Osteoblast (primary cell): ENCODE results near the gene INTS14. TPM values are rescaled to one million over a fixed set of nuclear protein-coding genes. Genes with fewer than 3 reads are reported as not detected.
A peak's percentile ranks its signal among the peaks of the same experiment; 100 is the strongest.

ENCODE experiments used
- DNase-seq: peaks from one replicate; pipeline ENCODE4 v3.0.0; 2011; ENCODE audit warnings: low spot score, mixed read lengths; ENCODE audit not compliant: insufficient read length; ENCODE audit errors: missing footprints
- H2AFZ ChIP-seq: 2 replicates; pipeline ENCODE4 v1.6.0; 2011; ENCODE audit warnings: mild to moderate bottlenecking, low read length
- H3K27ac ChIP-seq: 2 replicates; pipeline ENCODE4 v1.5.1; 2011; ENCODE audit warnings: mild to moderate bottlenecking, low read depth, low read length, moderate library complexity
- H3K27me3 ChIP-seq: 2 replicates; pipeline ENCODE4 v1.6.0; 2012; ENCODE audit warnings: mild to moderate bottlenecking, control low read depth, inconsistent platforms, low read length, moderate library complexity; ENCODE audit not compliant: insufficient read depth
- H3K36me3 ChIP-seq: 2 replicates; pipeline ENCODE4 v1.5.1; 2011; ENCODE audit warnings: mild to moderate bottlenecking, low read length, control low read depth, moderate library complexity; ENCODE audit not compliant: insufficient read depth
- H3K4me1 ChIP-seq: 2 replicates; pipeline ENCODE4 v1.5.1; 2011; ENCODE audit warnings: mild to moderate bottlenecking, low read length, control low read depth, moderate library complexity; ENCODE audit not compliant: insufficient read depth
- H3K4me2 ChIP-seq: 2 replicates; pipeline ENCODE4 v1.6.0; 2011; ENCODE audit warnings: mild to moderate bottlenecking, low read length; ENCODE audit not compliant: insufficient read depth
- H3K4me3 ChIP-seq: fragments of 200-600 bp; sonication (generic); 3 replicates; pipeline ENCODE4 v1.5.1; 2012; ENCODE audit warnings: mild to moderate bottlenecking, low read length, inconsistent platforms; ENCODE audit not compliant: insufficient read depth
- H3K79me2 ChIP-seq: 2 replicates; pipeline ENCODE4 v1.6.0; 2012; ENCODE audit warnings: mild to moderate bottlenecking, low read length, control low read depth, inconsistent platforms; ENCODE audit not compliant: insufficient read depth
- H3K9me3 ChIP-seq: 2 replicates; pipeline ENCODE4 v1.5.1; 2011; ENCODE audit warnings: low read depth, low read length, control low read depth
- H4K20me1 ChIP-seq: 2 replicates; pipeline ENCODE4 v1.6.0; 2012; ENCODE audit warnings: mild to moderate bottlenecking, low read length, control low read depth; ENCODE audit not compliant: insufficient read depth
- total RNA-seq: library from RNA; depleted of rRNA; stranded (reverse); fragments of >200 nt; gene quantifications from 2 replicates; pipeline ENCODE4 v1.2.3, GENCODE V29; 2012
- TF ChIP-seq, protein P1 (sequence below): IDR thresholded peaks from 2 replicates; pipeline ENCODE4 v1.5.1; 2011; ENCODE audit warnings: mild to moderate bottlenecking, low read depth, low read length, moderate library complexity; ENCODE audit errors: extremely low read depth

INTS14 gene
- total RNA-seq, 1 donor: 31.5 TPM

DNA sequence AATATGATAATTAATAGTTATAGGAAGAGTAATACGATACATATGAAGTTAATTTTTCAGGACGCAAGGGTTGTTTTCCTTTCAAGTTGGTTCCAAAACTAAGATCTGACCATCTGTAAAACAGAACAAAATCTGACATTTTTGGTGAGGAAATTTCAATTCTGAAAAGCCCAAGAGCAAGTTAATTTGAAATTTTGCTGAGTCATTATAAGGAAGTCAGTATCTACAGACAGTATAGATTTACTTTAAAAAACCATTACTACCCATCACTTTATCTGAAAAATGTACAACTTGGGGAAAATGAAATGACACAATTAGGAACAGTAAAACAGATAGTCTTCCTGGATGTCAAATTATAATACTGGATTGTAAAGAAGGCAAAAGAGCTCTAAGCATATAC lies 12.5 kb downstream of the INTS14 start:
- no peak overlapping the region for H3K4me3 ChIP-seq
- H3K79me2 ChIP-seq: no peaks in the 10 kb centered on the region
- H4K20me1 ChIP-seq: no peaks in the 10 kb centered on the region
- no peak overlapping the region for H3K4me2 ChIP-seq
- no peak overlapping the region for H2AFZ ChIP-seq
- no peak for DNase-seq
- H3K27ac ChIP-seq: no peak overlapping the region
- H3K27me3 ChIP-seq: no peaks in the 10 kb centered on the region
- no peaks in the 10 kb centered on the region for H3K9me3 ChIP-seq
- peaks cover 58% of the 10 kb centered on the region for H3K36me3 ChIP-seq
- H3K4me1 ChIP-seq: no peaks in the 10 kb centered on the region
- TF ChIP-seq, protein P1, sequence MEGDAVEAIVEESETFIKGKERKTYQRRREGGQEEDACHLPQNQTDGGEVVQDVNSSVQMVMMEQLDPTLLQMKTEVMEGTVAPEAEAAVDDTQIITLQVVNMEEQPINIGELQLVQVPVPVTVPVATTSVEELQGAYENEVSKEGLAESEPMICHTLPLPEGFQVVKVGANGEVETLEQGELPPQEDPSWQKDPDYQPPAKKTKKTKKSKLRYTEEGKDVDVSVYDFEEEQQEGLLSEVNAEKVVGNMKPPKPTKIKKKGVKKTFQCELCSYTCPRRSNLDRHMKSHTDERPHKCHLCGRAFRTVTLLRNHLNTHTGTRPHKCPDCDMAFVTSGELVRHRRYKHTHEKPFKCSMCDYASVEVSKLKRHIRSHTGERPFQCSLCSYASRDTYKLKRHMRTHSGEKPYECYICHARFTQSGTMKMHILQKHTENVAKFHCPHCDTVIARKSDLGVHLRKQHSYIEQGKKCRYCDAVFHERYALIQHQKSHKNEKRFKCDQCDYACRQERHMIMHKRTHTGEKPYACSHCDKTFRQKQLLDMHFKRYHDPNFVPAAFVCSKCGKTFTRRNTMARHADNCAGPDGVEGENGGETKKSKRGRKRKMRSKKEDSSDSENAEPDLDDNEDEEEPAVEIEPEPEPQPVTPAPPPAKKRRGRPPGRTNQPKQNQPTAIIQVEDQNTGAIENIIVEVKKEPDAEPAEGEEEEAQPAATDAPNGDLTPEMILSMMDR: no peak

DNA sequence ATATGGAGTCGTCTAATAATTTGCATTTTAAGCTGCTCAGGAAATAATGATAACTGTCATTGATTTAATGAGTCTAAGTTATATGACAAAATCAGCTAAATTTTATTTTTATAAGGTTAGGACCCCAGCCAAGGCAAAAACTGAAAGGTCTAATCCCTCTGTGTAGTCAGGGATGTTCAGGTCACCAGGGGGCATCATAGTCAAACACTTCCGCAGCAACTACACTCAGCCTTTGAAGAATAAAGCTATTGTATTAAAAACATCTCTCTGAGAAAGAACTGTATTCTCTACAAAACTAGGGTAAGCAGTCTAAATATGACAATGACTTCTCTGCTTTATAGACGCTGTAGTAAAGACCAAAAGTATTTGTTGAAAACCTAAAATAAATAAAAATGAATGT lies 15.0 kb downstream of the INTS14 start:
- DNase-seq: peak; percentile 18
- Histone ChIP-seq H3K4me2 (no peak overlapping the region), H3K36me3 (peaks cover 65% of the 10 kb centered on the region)

DNA sequence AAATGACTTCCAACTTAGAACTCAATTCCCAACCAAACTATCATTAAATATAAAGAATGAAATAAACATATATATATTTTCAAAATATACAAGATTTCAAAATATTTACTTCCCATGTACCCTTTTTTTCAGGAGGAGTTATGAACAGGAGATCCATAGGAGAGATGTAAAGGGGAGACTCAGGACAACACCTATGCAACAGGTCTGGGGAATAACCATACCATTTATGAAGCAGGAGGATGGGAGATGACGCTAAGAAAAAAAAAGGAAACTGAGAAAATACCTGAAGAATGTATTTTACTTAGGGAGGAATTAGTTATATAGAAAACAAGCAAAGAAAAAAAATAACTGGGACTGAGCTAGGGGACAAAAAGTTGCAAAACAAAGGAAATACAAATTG lies 23.8 kb downstream of the INTS14 start:
- DNase-seq: no peak
- no peaks in the 10 kb centered on the region for H3K9me3 ChIP-seq
- no peak overlapping the region for H3K4me2 ChIP-seq
- H3K27ac ChIP-seq: no peak overlapping the region
- no peaks in the 10 kb centered on the region for H3K27me3 ChIP-seq
- peaks cover 67% of the 10 kb centered on the region for H3K36me3 ChIP-seq
- TF ChIP-seq, protein P1: no peak
- no peaks in the 10 kb centered on the region for H3K79me2 ChIP-seq
- no peaks in the 10 kb centered on the region for H4K20me1 ChIP-seq
- H3K4me3 ChIP-seq: no peak overlapping the region
- H3K4me1 ChIP-seq: no peaks in the 10 kb centered on the region
- H2AFZ ChIP-seq: no peak overlapping the region

More for the DNA sequence above, 15.0 kb downstream of the INTS14 start:
- Histone ChIP-seq H3K9me3 (no peaks in the 10 kb centered on the region), H3K4me3 (no peak overlapping the region), H3K79me2 (no peaks in the 10 kb centered on the region), H3K4me1 (no peaks in the 10 kb centered on the region), H3K27me3 (no peaks in the 10 kb centered on the region), H2AFZ (no peak overlapping the region), H3K27ac (no peak overlapping the region), H4K20me1 (no peaks in the 10 kb centered on the region)
- TF ChIP-seq, protein P1: peak; percentile 30

DNA sequence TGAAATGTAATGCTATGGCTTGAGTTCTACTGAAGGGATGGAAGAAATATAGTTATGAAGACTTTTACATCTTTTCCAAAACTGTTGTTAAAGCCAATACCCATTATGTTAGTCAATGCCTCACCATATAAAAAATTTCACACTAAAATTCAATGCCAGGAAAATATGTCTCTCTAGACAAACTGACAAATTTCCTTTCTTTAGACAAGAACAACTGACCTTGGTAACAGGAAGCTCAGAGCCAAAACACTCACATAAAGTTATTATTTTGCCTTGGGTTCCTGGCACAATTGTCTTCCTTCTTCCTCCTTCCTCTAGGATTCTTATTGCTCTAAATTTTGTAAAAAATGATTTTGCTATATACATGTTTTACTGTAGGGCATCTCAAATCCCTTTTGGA lies 26.7 kb downstream of the INTS14 start:
- no peaks in the 10 kb centered on the region for H3K9me3 ChIP-seq
- no peaks in the 10 kb centered on the region for H4K20me1 ChIP-seq
- no peaks in the 10 kb centered on the region for H3K79me2 ChIP-seq
- H2AFZ ChIP-seq: no peak overlapping the region
- DNase-seq: no peak
- H3K36me3 ChIP-seq: peaks cover 65% of the 10 kb centered on the region
- H3K27ac ChIP-seq: no peak overlapping the region
- H3K4me1 ChIP-seq: peaks cover 9% of the 10 kb centered on the region
- no peak overlapping the region for H3K4me3 ChIP-seq
- no peaks in the 10 kb centered on the region for H3K27me3 ChIP-seq
- TF ChIP-seq, protein P1: no peak
- no peak overlapping the region for H3K4me2 ChIP-seq
